Activated B cell treated with CpG ODN at 0.5 μM for 24 hours (primary cell): Measurements from ENCODE around the gene PER3. TPM values are rescaled to one million over a fixed set of nuclear protein-coding genes. Genes with fewer than 3 reads are reported as not detected.

ENCODE experiments used
- ATAC-seq: fragments of 200-7000 bp; cut with Tn5 transposase; one replicate; pipeline ENCODE4 v1.10.0; 2021; ENCODE audit warnings: low read depth, mild to moderate bottlenecking, moderate library complexity
- CTCF ChIA-PET: fragments of 350-600 bp; sonication (Branson Sonifier 250); formaldehyde crosslinking; loops from one replicate; lab custom pipeline; 2021; ENCODE audit warnings: antibody characterized with exemption; lab: Charles Lee
- POLR2A ChIA-PET: fragments of 350-600 bp; sonication (Branson Sonifier 250); formaldehyde crosslinking; loops from one replicate; lab custom pipeline; 2021; ENCODE audit warnings: antibody characterized with exemption; lab: Charles Lee
- DNase-seq: peaks from one replicate; pipeline ENCODE4 v3.0.0; 2022
- H3K27ac Mint-ChIP-seq: one replicate; pipeline ENCODE4 v1.8.0; 2020; ENCODE audit warnings: mixed read lengths
- H3K27me3 Mint-ChIP-seq: one replicate; pipeline ENCODE4 v1.8.0; 2021; ENCODE audit warnings: mixed read lengths
- H3K36me3 Mint-ChIP-seq: one replicate; pipeline ENCODE4 v1.8.0; 2021; ENCODE audit warnings: low read depth, mixed read lengths
- H3K4me1 Mint-ChIP-seq: one replicate; pipeline ENCODE4 v1.8.0; 2021; ENCODE audit warnings: mixed read lengths
- H3K4me3 Mint-ChIP-seq: one replicate; pipeline ENCODE4 v1.8.0; 2020; ENCODE audit warnings: mild to moderate bottlenecking, mixed read lengths
- H3K9me3 Mint-ChIP-seq: one replicate; pipeline ENCODE4 v1.8.0; 2020; ENCODE audit warnings: mixed read lengths
- CTCF ChIP-seq: fragments of 200-600 bp; IDR thresholded peaks from one replicate; pipeline ENCODE4 v1.8.0; 2022; ENCODE audit warnings: antibody characterized with exemption, mild to moderate bottlenecking
- intact Hi-C: fragments of 100-400 bp; cut with micrococcal nuclease; formaldehyde crosslinking; loops from one replicate; pipeline ENCODE4 v1.15.1; 2024
- total RNA-seq: library from RNA; stranded (reverse); gene quantifications from 2 replicates; pipeline ENCODE4 v1.2.3, GENCODE V29; 2022

PER3 gene
- total RNA-seq, 1 donor from 2014 or later, result 2.7 TPM

- intact Hi-C loops, result loop anchor here (1.0 kb wide), 2 partner anchors 11 to 68 kb away; no protein-coding TSS in a partner anchor
- TF ChIP-seq CTCF, result no peak
- no peaks in the 10 kb centered on the region for H3K27me3 Mint-ChIP-seq
- peaks cover 34% of the 10 kb centered on the region for H3K36me3 Mint-ChIP-seq
- no peak for DNase-seq
- no peak for ATAC-seq
- H3K4me3 Mint-ChIP-seq, result peak overlapping the region; percentile 87
- H3K27ac Mint-ChIP-seq, result peak overlapping the region; percentile 46
- POLR2A ChIA-PET, result interaction anchor here (1.2 to 1.7 kb wide), 3 partner anchors 9 to 190 kb away, joined by 4 to 13 read pairs (median 4); partner anchors contain the start of genes PARK7 and PER3
- CTCF ChIA-PET, result interaction anchor here (1.0 kb wide), 1 partner anchor 20 kb away, joined by 3 read pairs; no protein-coding TSS in a partner anchor
- no peaks in the 10 kb centered on the region for H3K9me3 Mint-ChIP-seq
- peaks cover 32% of the 10 kb centered on the region for H3K4me1 Mint-ChIP-seq
Observed at GRCh38 chr1:7771823-7772299, 12.2 kb upstream of the PER3 start.

- intact Hi-C loops, result no loop called here
Observed at GRCh38 chr1:7777591-7777990, 6.5 kb upstream of the PER3 start.

GRCh38 chr1:7778133-7778628 is 5.9 kb upstream of the PER3 start:
- Mint-ChIP-seq H3K9me3 (no peaks in the 10 kb centered on the region), H3K36me3 (peaks cover 63% of the 10 kb centered on the region), H3K4me3 (no peak overlapping the region), H3K27me3 (no peaks in the 10 kb centered on the region), H3K27ac (no peak overlapping the region), H3K4me1 (peaks cover 27% of the 10 kb centered on the region)
- DNase-seq (no peak), ATAC-seq (no peak)
- no peak for TF ChIP-seq CTCF
- intact Hi-C loops, result no loop called here
- POLR2A ChIA-PET, result interaction anchor here (0.7 kb wide), 1 partner anchor 9 kb away, joined by 4 read pairs; no protein-coding TSS in a partner anchor
- CTCF ChIA-PET, result no interaction called here

More at GRCh38 chr1:7777591-7777990, 6.5 kb upstream of the PER3 start:
- peaks cover 68% of the 10 kb centered on the region for H3K36me3 Mint-ChIP-seq
- CTCF ChIA-PET, result no interaction called here
- no peak for TF ChIP-seq CTCF
- DNase-seq (no peak), ATAC-seq (no peak)
- no peaks in the 10 kb centered on the region for H3K27me3 Mint-ChIP-seq
- POLR2A ChIA-PET, result no interaction called here
- H3K27ac Mint-ChIP-seq, result no peak overlapping the region
- no peaks in the 10 kb centered on the region for H3K9me3 Mint-ChIP-seq
- peaks cover 27% of the 10 kb centered on the region for H3K4me1 Mint-ChIP-seq
- H3K4me3 Mint-ChIP-seq, result no peak overlapping the region

GRCh38 chr1:7780976-7781375 is 3.1 kb upstream of the PER3 start:
- POLR2A ChIA-PET, result interaction anchor here (1.5 kb wide), 1 partner anchor 9 kb away, joined by 4 read pairs; no protein-coding TSS in a partner anchor
- no peaks in the 10 kb centered on the region for H3K27me3 Mint-ChIP-seq
- H3K9me3 Mint-ChIP-seq, result no peaks in the 10 kb centered on the region
- TF ChIP-seq CTCF, result no peak
- intact Hi-C loops, result loop anchor here (5.0 to 10.0 kb wide), 4 partner anchors 181 to 1166 kb away; partner anchors contain the start of genes ENO1, ERRFI1, PARK7 and PHF13
- no peak for DNase-seq
- H3K36me3 Mint-ChIP-seq, result peaks cover 44% of the 10 kb centered on the region
- no peak for ATAC-seq
- CTCF ChIA-PET, result interaction anchor here (1.4 kb wide), 1 partner anchor 10 kb away, joined by 3 read pairs; no protein-coding TSS in a partner anchor
- H3K4me3 Mint-ChIP-seq, result no peak overlapping the region
- H3K27ac Mint-ChIP-seq, result no peak overlapping the region
- H3K4me1 Mint-ChIP-seq, result peaks cover 23% of the 10 kb centered on the region

- no peak for TF ChIP-seq CTCF
- Mint-ChIP-seq H3K36me3 (peaks cover 38% of the 10 kb centered on the region), H3K27ac (no peak overlapping the region), H3K27me3 (no peaks in the 10 kb centered on the region), H3K4me1 (peaks cover 23% of the 10 kb centered on the region), H3K4me3 (peak overlapping the region; percentile 36), H3K9me3 (no peaks in the 10 kb centered on the region)
- DNase-seq (no peak), ATAC-seq (no peak)
- ChIA-PET POLR2A (no interaction called here), CTCF (no interaction called here)
- intact Hi-C loops, result loop anchor here (5.0 to 10.0 kb wide), 4 partner anchors 181 to 1167 kb away; partner anchors contain the start of genes ENO1, ERRFI1, PARK7 and PHF13
Observed at GRCh38 chr1:7781501-7781900, 2.6 kb upstream of the PER3 start.
